ENCODE data around the gene ST6GALNAC6. TPM values are rescaled to one million over a fixed set of nuclear protein-coding genes. Genes with fewer than 3 reads are reported as not detected.

The ST6GALNAC6 gene
- total RNA-seq, 1 experiment from 2014 or later = 24.5 TPM

- peak; percentile 34 for TF ChIP-seq ZBTB33 (IDR thresholded peaks at IDR 0.05; ENCODE audit: extremely low read depth, insufficient replicate concordance, low read length)
Measured at GRCh38 chr9:127921557-127922120, 22.2 kb upstream of the ST6GALNAC6 start (continued).

- no peaks in the 10 kb centered on the region for H3K9me2 ChIP-seq (ENCODE audit: insufficient read depth)
- peaks cover 9% of the 10 kb centered on the region for H3K79me2 ChIP-seq (ENCODE audit: insufficient read depth, low read length)
- H2AFZ ChIP-seq (ENCODE audit: low read depth, low read length, poor library complexity, severe bottlenecking) = no peak overlapping the region
- H3K27ac ChIP-seq (ENCODE audit: low read depth, low read length) = peak overlapping the region; percentile 96
- ChIA-PET POLR2A (interaction anchor here (0.8 to 1.4 kb wide), 7 partner anchors 8 to 186 kb away, joined by 3 to 5 read pairs (median 3); partner anchors contain the start of genes SLC25A25 and TOR2A), RAD21 (ENCODE audit: low non-redundant PET in 1 of 2, low total read pairs in 2 of 2, uncharacterized antibody in 2 of 2, unreplicated experiment in 2 of 2) (interaction anchor here (0.6 to 1.3 kb wide), 5 partner anchors 51 to 331 kb away, joined by 3 to 7 read pairs (median 4); partner anchors contain the start of gene TOR2A (in 1 of the 2)), CTCF (interaction anchor here (0.6 to 3.0 kb wide), 17 partner anchors 12 to 417 kb away, joined by 3 to 19 read pairs (median 5); partner anchors contain the start of genes CDK9, FPGS and TOR2A)
- peak overlapping the region; percentile 79; the same call in 1 of the 2 replicates for H3K4me2 ChIP-seq (ENCODE audit: low read length)
- no peak for TF ChIP-seq YY1 (IDR thresholded peaks at IDR 0.05; ENCODE audit: extremely low read depth, insufficient replicate concordance, low read depth, low read length)
- TF ChIP-seq SP1 (IDR thresholded peaks at IDR 0.05; ENCODE audit: low read depth) = no peak
- TF ChIP-seq POLR2A (IDR thresholded peaks at IDR 0.05; ENCODE audit: borderline replicate concordance, extremely low read depth, insufficient read depth, insufficient read length) = no peak
- TF ChIP-seq CBX3 (IDR thresholded peaks at IDR 0.05; ENCODE audit: low read depth) = no peak
- no peak for TF ChIP-seq ELF1 (IDR thresholded peaks at IDR 0.05; ENCODE audit: borderline replicate concordance, low read depth)
- no peak for TF ChIP-seq REST (IDR thresholded peaks at IDR 0.05; ENCODE audit: low read depth)
- no peak for TF ChIP-seq EZH2 (IDR thresholded peaks at IDR 0.05)
- TF ChIP-seq EGR1 (IDR thresholded peaks at IDR 0.05; ENCODE audit: low read depth) = no peak
- TF ChIP-seq MAX (IDR thresholded peaks at IDR 0.05) = no peak
- TF ChIP-seq EZH2phosphoT487 (IDR thresholded peaks at IDR 0.05; ENCODE audit: borderline replicate concordance) = no peak
- TF ChIP-seq POLR2AphosphoS5 (IDR thresholded peaks at IDR 0.05; ENCODE audit: low read depth, low read length) = no peak
- no peak for DNase-seq (ENCODE audit: low read depth, low spot score)
- no peaks in the 10 kb centered on the region for H4K20me1 ChIP-seq (ENCODE audit: insufficient read depth)
- intact Hi-C loops (cut with micrococcal nuclease) = loop anchor here (1.0 kb wide), 2 partner anchors 185 to 330 kb away; partner anchors contain the start of gene TOR2A
- no TSS peak for BruUV-seq (replicated peaks)
- no peak overlapping the region for H3K4me3 ChIP-seq (replicated peaks in 1 of 2; ENCODE audit: low read depth in 1 of 2, low read length in 2 of 2)
- H3K9me3 ChIP-seq (ENCODE audit: control insufficient read depth in 1 of 2, insufficient read depth in 1 of 2, low read depth in 1 of 2, low read length in 2 of 2) = no peaks in the 10 kb centered on the region
- no peaks in the 10 kb centered on the region for H3K27me3 ChIP-seq (ENCODE audit: insufficient read depth, low read length)
- ATAC-seq = no peak
- no peaks in the 10 kb centered on the region for H3K36me3 ChIP-seq (ENCODE audit: control insufficient read depth in 1 of 2, insufficient read depth in 2 of 2, low read length in 2 of 2)
- H3K4me1 ChIP-seq (ENCODE audit: control insufficient read depth in 1 of 2, insufficient read depth in 2 of 2, low read length in 2 of 2) = peaks cover 50 to 81% of the 10 kb centered on the region in 2 experiments
- peak overlapping the region; percentile 68; the same call in 1 of the 2 replicates for H3K9ac ChIP-seq (ENCODE audit: low read length)
Measured at GRCh38 chr9:127920794-127921193, 21.4 kb upstream of the ST6GALNAC6 start.
